Epidermal melanocyte (primary cell): Measurements from ENCODE around the gene FURIN.
A peak's percentile ranks its signal among the peaks of the same experiment; 100 is the strongest.
"Not testable (repeated sequence)": the region's sequence is repeated elsewhere in the genome, so short reads cannot be mapped to it uniquely, and the experiment has no call there.

Source experiments
- DNase-seq: peaks from one replicate; pipeline ENCODE4 v3.0.0; 2011; ENCODE audit warnings: low spot score; ENCODE audit not compliant: insufficient read length

The FURIN gene

DNA sequence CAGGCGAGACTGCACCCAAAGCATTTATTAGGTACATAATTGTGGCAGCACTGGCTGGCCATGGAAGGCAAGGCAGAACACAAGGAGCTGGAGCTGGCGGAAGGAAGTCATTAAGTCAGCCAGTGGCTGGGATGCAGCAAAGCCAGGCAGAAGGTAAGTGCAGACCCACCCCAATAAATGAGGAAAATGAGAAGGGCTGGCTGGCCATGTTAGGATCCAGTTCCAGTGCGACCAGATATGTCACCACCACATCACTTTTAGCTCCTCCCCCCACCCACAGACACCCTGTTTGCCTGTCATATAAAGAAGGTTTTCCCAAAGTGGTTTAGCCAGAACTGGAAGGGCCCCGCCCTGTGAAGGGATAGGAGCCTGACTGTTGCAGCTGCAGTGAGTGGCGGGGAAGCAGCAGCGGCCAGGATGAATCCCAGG, at the start of gene FURIN:
Gene FURIN (plus strand): TSS at position 328 of the 429 bp plus-strand sequence. CDS start 7,153 bp downstream, outside the sequence.
- DNase-seq = no peak

DNA sequence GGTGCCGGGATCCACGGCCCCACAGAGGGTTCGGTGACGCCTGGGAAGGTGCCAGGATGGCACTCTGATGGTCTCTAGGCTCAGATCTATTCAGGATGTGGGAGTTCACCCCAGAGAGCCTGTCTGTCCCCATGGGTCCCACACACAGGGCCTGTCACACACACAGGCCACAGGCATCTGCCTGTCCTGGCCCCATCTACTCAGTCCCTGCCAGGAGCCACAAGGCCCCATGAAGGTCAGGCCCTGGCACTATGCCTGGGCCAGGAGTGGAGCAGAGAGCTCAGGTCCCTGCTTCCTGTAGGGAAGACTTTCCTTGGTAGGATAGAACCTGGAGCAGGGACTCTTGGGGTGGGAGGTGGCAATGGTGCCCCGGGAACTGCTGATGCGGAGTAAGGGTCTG, 49.0 kb upstream of the FURIN start:
- DNase-seq = no peak

DNA sequence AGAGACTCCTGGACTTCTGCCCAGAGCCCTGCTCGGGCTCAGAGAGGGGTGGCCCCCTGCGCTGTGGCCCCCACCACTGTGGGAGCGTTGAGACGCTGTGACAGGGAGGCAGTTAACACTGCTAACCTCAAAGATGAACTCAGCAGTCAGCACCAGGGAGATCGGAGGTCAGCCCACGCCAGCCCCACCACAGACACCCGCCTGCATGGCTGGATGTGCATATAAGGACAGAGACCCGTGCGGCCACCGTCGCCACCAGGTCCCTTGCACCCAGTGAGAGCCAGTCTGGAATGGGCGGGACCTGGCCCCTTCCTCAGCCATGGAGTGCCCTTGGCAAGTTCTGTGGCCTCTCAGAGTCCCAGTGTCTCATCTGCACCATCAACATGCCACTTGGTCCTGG, 48.5 kb upstream of the FURIN start:
- DNase-seq = no peak

DNA sequence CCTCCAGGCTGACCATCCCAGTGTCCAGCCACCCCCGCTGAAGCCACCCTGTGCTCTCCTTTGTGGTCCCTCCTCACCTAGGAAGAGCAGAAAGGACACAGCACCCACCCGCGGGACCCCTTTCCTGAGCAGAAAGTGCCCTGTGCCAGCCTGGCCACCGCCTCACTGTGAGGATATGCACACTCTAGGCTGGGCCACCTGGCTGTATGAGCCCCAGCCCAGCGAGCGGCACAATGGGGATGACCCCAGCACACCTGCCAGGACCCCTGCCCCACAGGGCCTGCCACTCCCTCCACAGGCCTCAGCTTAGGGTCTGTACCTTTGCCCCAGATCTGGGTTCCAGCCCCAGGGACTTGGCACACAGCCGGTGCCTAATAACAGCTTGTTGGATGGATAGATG, 47.9 kb upstream of the FURIN start:
- no peak for DNase-seq

DNA sequence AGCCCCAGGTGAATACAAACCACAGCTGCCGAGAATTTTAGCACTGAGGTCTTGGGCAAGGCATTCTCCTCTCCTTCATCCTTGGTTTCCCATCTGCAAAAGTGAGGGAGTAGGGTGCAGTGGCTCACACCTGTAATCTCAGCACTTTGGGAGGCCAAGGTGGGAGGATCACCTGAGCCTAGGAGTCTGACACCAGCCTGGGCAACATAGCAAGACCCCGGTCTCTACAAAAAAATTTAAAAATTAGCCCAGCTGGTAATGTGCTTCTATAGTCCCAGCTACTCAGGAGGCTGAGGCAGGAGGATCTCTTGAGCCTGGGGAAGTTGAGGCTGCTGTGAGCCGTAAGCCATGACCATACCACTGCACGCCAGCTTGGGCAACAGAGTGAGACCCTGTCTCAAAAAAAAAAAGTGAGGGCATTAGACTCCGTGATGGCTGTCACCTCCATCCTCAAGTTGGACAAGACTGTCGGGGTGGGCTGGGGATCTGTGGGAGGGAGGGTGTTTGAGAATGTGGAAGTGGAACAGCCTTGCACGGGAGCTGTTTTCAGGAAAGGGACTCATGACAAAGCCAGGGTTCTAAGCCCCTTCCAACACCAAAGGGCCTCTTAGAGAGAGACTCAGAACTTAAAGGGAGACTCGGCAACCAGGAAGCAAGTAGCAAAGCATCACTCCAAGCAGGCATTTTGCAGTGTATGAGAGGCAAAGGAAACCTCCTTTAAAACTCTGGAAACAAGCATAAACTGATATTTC, 46.0 kb upstream of the FURIN start:
- no peak for DNase-seq

- no peak for DNase-seq
Measured at GRCh38 chr15:90823455-90823974, 44.9 kb upstream of the FURIN start.

- DNase-seq = not testable (repeated sequence)
Measured at GRCh38 chr15:90825115-90825899, 43.1 kb upstream of the FURIN start.

DNA sequence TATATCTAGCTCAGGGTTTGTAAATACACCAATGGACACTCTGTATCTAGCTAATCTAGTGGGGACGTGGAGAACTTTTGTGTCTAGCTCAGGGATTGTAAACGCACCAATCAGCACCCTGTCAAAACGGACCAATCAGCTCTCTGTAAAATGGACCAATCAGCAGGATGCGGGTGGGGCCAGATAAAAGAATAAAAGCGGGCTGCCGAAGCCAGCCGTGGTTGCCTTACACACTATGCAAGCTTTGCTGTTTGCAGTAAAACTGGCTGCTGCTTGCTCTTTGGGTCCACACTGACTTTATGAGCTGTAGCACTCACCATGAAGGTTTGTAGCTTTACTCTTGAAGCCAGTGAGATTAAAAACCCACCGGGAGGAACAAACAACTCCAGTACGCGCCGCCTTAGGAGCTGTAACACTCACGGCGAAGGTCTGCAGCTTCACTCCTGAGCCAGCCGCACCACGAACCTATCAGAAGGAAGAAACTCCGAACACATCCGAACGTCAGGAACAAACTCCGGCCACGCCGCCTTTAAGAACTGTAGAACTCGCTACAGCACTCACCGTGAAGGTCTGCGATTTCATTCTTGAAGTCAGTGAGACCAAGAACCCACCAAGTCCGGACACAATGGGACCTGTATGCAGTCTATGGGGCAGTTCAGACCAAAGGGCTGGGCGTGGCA, 42.0 kb upstream of the FURIN start:
- not testable (repeated sequence) for DNase-seq

- DNase-seq = no peak
Measured at GRCh38 chr15:90826886-90827435, 41.4 kb upstream of the FURIN start.

DNA sequence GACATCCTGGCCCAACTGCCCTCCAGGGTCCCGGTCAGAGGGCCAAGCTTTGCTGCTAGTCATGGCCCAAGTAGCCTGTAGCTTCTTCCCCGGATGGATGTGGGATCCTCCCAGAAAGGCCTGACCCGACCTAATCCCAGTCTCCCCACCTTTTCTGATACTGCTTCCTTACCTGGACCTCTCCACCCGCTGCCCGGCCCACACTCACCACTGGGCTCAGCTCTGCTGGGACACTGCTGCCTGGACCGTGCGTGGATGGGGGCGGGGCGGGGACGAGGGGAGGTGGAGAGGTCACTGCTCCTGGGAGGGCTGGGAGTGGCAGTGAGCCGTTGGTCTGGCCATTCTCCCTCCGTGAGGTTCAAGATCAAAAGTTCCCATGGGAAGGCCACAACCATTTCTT, 40.3 kb upstream of the FURIN start:
- DNase-seq = no peak

GRCh38 chr15:90829126-90829525, 39.3 kb upstream of the FURIN start:
- DNase-seq = no peak

DNA sequence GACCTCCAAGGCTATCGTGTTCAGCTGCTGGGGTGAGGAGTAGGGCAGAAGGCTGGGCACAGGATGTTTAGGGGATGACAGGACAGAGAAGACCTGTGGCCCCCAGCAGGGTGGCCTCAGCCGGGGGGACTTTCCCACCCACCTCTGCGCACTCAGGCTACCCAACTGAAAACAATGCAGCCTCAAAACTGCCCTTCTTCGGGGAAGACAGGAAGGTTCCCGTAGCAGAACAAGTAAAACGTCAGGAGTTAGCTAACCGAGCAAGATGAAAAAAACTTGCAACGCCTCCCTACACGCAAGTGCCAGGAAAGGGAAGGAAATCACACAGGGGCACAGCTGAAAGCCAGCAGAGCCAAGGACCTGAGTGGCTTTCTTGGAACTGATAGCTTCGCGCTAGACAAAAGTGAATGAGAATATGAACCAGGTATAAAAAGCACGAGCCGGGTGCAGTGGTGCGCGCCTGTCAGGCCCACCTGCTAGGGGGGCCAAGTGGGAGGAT, 38.4 kb upstream of the FURIN start:
- DNase-seq = no peak

DNA sequence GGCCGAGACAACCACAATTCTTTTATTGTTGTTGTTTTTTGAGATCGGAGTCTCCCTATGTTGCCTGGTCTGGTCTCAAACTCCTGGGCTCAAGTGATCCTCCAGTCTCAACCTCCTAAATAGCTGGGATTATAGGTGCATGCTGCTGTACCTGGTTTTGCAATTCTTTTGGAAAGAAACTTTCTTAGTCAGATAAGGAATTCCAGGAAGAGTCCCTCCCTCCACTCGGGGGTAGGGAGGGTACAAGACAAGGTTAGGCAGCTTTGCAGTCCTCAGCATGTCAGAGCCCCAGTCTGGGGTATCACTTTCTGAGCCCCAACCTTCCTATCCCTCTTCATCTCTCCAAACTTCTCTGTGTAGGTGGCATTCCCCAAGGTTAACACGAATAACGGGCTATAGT, 33.8 kb upstream of the FURIN start:
- no peak for DNase-seq

GRCh38 chr15:90836296-90836871, 32.0 kb upstream of the FURIN start:
- peak; percentile 38 for DNase-seq

DNA sequence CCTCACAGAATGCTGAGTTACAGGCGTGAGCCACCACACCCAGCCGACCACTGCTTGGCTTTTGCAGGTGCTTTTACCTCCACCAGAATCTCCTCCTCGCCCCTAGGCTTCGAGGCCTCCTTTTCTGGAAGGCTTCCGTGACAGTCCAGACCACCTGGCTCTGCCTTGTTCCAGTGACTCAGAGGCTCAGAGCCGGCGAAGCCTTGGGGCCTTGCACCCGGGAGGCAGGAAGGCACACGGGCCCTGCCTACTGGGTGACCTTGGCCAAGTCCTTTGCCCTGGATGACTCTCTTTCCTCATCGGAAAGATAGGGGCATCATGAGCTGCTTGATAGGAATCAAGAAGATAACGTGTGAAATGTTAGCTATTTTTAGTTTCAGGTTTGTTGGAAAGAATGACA, 31.3 kb upstream of the FURIN start:
- DNase-seq = no peak

DNA sequence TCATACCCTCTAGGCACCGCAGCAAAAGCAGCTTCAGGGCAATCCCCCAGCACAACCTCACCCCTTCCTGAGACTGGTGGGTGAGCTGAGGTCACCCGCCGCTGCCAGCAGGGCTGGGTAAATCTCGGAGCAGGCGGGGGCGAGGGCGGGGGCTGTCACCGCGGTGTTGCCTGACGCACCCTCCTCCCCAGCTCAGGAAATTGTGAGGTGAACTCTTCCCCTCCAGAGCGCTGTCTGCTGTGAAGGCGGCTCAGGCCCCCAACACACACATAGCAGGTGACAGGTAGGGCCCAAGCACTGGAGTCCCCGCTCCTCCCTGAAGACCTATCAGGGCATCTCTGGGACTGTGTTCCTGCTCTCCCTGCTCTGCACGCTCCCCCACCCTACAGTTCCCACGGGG, 30.2 kb upstream of the FURIN start:
- DNase-seq = no peak

DNA sequence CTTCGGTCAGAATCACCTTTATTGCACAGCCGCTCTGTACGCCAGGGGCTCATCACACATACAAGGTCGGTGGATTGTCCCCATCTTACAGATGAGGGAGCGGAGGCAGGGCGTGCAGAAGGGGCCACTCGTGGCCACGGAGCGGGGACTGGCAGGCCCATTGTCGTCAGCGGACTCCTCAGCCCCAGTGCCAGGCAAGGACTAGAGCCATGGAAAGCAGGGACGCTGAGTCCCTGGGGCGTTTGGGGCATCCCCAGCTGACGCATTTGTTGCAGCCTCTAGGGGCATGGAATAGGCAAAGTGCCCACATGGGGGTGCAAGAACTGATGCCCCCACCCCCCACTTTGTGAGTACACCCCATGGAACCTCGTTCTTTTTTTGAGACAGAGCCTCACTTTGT, 29.8 kb upstream of the FURIN start:
- DNase-seq = no peak

- DNase-seq = no peak
Measured at GRCh38 chr15:90839187-90840071, 29.0 kb upstream of the FURIN start.

DNA sequence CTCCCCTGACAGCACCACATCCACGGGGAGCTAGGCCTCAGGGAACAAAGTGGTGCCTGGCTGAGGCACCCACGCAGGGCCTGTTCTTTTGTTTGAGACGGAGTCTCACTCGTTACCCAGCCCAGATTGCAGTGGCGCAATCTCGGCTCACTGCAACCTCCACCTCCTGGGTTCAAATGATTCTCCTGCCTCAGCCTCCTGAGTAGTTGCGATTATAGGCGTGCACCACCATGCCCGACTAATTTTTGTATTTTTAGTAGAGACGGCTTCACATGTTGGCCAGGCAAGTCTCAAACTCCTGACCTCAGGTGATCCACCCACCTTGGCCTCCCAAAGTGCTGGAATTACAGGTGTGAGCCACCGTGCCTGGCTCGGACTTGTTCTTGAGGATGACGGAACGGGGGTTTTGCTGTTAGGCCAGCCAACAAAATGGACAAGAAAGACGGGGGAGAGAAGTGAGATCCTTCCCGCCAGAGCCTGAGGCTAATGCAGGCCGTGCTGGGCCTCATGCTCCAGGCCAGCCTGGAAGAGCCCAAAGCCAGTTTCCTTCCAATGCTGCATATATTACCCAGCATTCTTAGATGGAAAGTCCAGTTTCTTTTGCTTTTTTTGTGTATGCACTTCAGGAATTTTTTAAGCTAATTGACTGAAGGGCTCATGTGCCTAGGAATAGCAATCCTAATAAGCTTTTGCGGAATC, 28.1 kb upstream of the FURIN start:
- no peak for DNase-seq
